Erythroblast (primary cell): ENCODE results near the gene FRYL.

Experiments
- GATA1 ChIP-seq: IDR thresholded peaks from 2 replicates; pipeline ENCODE4 v1.6.1; 2011; ENCODE audit warnings: low read depth, mild to moderate bottlenecking, control low read depth, low read length, moderate library complexity
- POLR2A ChIP-seq: IDR thresholded peaks from 2 replicates; pipeline ENCODE4 v1.6.1; 2011; ENCODE audit warnings: mild to moderate bottlenecking, low read length

GRCh38 chr4:48558819-48559218, 221.3 kb downstream of the FRYL start:
- TF ChIP-seq POLR2A, result no peak
- no peak for TF ChIP-seq GATA1
